ENCODE data around the gene BAG2. TPM values are rescaled to one million over a fixed set of nuclear protein-coding genes. Genes with fewer than 3 reads are reported as not detected.

BAG2 gene
- total RNA-seq, 1 donor from 2014 or later: 13.1 TPM

GRCh38 chr6:57158658-57159057 is 13.5 kb upstream of the BAG2 start:
- Mint-ChIP-seq H3K4me3 (no peak overlapping the region), H3K36me3 (ENCODE audit: low read depth) (peaks cover 34% of the 10 kb centered on the region), H3K9me3 (no peaks in the 10 kb centered on the region), H3K27me3 (no peaks in the 10 kb centered on the region), H3K27ac (peak overlapping the region; percentile 51), H3K4me1 (peaks cover 3% of the 10 kb centered on the region)
- DNase-seq: no peak
- intact Hi-C loops (cut with micrococcal nuclease): loop anchor here (1.0 to 2.0 kb wide), 2 partner anchors 10 to 14 kb away; partner anchors contain the start of gene BAG2

DNA sequence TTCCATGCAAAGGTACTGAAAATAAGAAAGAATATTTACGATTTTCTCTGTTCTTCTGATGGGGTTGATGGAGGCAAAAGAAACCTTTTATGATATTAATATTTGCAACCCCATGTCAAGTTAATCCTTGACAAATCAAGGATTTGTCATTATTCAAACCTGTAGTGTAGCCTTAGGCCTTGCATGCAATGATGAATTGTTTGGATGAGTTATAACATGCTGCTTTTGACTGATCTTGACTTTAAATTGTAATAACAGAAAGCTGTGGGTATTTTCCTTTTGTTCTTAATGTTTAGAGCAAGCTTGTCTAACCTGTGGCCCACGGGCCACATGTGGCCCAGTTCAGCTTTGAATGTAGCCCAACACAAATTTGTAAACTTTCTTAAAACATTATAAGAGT is 13.0 kb upstream of the BAG2 start:
- DNase-seq: no peak
- H3K4me3 Mint-ChIP-seq: no peak overlapping the region
- H3K27ac Mint-ChIP-seq: no peak overlapping the region
- peaks cover 34% of the 10 kb centered on the region for H3K36me3 Mint-ChIP-seq (ENCODE audit: low read depth)
- no peaks in the 10 kb centered on the region for H3K9me3 Mint-ChIP-seq
- H3K4me1 Mint-ChIP-seq: peaks cover 3% of the 10 kb centered on the region
- no peaks in the 10 kb centered on the region for H3K27me3 Mint-ChIP-seq
- intact Hi-C loops (cut with micrococcal nuclease): loop anchor here (2.0 kb wide), 1 partner anchor 14 kb away; the partner anchor contains the start of gene BAG2

- intact Hi-C loops (cut with micrococcal nuclease): no loop called here
- Mint-ChIP-seq H3K9me3 (peaks cover 4% of the 10 kb centered on the region), H3K27me3 (no peaks in the 10 kb centered on the region), H3K4me1 (peaks cover 3% of the 10 kb centered on the region), H3K27ac (no peak overlapping the region), H3K36me3 (ENCODE audit: low read depth) (peaks cover 44% of the 10 kb centered on the region), H3K4me3 (no peak overlapping the region)
- no peak for DNase-seq
Measured at GRCh38 chr6:57162028-57162427, 10.1 kb upstream of the BAG2 start.

DNA sequence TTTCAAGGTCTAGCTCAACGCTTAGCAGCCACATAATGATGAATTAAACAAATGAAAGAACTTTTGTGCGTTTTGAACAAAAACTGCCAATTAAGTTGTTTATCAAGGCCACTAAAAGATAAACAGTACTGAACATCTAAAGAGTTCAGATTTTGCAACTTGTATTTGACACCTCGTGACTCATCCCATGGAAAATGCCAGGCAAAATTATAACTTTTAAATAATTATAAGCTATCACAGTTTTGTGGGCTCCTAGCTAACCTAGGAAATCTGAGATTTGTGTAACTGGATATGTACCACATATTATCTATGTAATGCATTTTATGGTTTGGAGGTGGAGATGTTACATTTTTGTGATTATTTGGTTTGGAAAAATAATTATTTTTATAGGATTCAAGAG is 9.6 kb upstream of the BAG2 start:
- no peak overlapping the region for H3K27ac Mint-ChIP-seq
- peaks cover 4% of the 10 kb centered on the region for H3K9me3 Mint-ChIP-seq
- intact Hi-C loops (cut with micrococcal nuclease): no loop called here
- DNase-seq: no peak
- H3K27me3 Mint-ChIP-seq: no peaks in the 10 kb centered on the region
- peaks cover 42% of the 10 kb centered on the region for H3K36me3 Mint-ChIP-seq (ENCODE audit: low read depth)
- peaks cover 3% of the 10 kb centered on the region for H3K4me1 Mint-ChIP-seq
- no peak overlapping the region for H3K4me3 Mint-ChIP-seq

DNA sequence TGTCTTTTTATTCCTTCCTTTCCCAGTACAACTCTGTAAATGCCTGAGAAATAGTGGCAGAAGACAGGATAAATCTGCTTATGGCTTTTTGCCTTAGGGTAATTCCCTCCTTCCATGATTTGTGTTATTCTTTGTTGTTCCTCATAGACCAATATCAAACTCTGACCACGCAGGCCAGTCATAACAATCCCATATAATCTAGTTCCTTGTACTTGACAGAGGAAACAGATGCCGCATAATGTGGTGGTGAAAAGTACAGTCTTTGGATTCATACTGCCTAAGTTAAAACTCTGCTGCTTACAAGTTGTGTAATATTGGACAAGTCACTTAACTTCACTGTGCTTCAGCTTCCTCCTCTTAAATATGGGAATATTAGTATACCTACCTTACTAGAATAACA is 8.2 kb upstream of the BAG2 start:
- H3K4me3 Mint-ChIP-seq: no peak overlapping the region

GRCh38 chr6:57165080-57165479 is 7.0 kb upstream of the BAG2 start:
- peaks cover 4% of the 10 kb centered on the region for H3K9me3 Mint-ChIP-seq
- H3K27me3 Mint-ChIP-seq: no peaks in the 10 kb centered on the region
- DNase-seq: no peak
- intact Hi-C loops (cut with micrococcal nuclease): no loop called here
- H3K27ac Mint-ChIP-seq: no peak overlapping the region
- H3K4me1 Mint-ChIP-seq: no peaks in the 10 kb centered on the region
- no peak overlapping the region for H3K4me3 Mint-ChIP-seq
- peaks cover 40% of the 10 kb centered on the region for H3K36me3 Mint-ChIP-seq (ENCODE audit: low read depth)

More for the DNA sequence above, 8.2 kb upstream of the BAG2 start:
- H3K27ac Mint-ChIP-seq: no peak overlapping the region
- no peaks in the 10 kb centered on the region for H3K27me3 Mint-ChIP-seq
- H3K9me3 Mint-ChIP-seq: peaks cover 4% of the 10 kb centered on the region
- intact Hi-C loops (cut with micrococcal nuclease): no loop called here
- H3K36me3 Mint-ChIP-seq (ENCODE audit: low read depth): peaks cover 40% of the 10 kb centered on the region
- no peak for DNase-seq
- no peaks in the 10 kb centered on the region for H3K4me1 Mint-ChIP-seq

GRCh38 chr6:57173056-57173885 is 1.1 kb downstream of the BAG2 start:
- peaks cover 27% of the 10 kb centered on the region for H3K4me1 Mint-ChIP-seq
- intact Hi-C loops (cut with micrococcal nuclease): loop anchor here (2.0 to 5.0 kb wide), 3 partner anchors 14 to 216 kb away; partner anchors contain the start of gene BEND6
- H3K27ac Mint-ChIP-seq: peak overlapping the region; percentile 93
- H3K36me3 Mint-ChIP-seq (ENCODE audit: low read depth): peaks cover 9% of the 10 kb centered on the region
- H3K4me3 Mint-ChIP-seq: peak overlapping the region; percentile 89
- DNase-seq: peak; percentile 79
- no peaks in the 10 kb centered on the region for H3K9me3 Mint-ChIP-seq
- no peaks in the 10 kb centered on the region for H3K27me3 Mint-ChIP-seq

DNA sequence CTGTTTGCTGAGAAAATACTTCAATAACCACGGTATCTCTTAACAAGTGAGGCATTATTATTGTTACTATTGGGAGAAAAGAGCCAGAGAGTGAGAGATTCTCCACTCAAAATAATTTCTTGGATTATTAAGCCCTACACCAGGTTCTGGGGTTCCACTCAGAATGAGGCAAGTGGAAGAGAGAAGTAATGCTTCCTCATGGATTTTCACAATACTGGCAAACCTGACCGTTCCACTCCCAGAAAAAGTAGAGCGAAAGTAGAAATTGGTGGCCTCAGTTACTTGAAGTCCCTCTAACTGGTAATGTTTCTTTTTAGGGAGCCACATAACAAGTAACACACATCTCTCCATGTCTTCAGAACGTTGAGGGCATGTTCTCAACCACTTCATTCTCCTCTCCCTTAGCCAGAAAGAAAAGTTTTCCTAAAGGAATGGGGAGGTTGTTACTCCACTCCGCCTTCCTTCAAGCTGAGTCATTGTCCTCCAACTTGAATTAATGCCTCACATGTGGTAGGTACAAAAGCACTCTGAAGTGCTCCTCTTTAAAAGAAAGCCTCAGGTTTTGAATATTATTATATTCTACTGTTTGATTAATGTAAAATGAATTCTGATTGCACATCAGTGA is 1.9 kb downstream of the BAG2 start:
- Mint-ChIP-seq H3K4me1 (peaks cover 28% of the 10 kb centered on the region), H3K27me3 (no peaks in the 10 kb centered on the region), H3K36me3 (ENCODE audit: low read depth) (peaks cover 8% of the 10 kb centered on the region), H3K27ac (peak overlapping the region; percentile 93), H3K4me3 (peak overlapping the region; percentile 89), H3K9me3 (no peaks in the 10 kb centered on the region)
- intact Hi-C loops (cut with micrococcal nuclease): loop anchor here (2.0 to 5.0 kb wide), 3 partner anchors 15 to 217 kb away; partner anchors contain the start of gene BEND6
- DNase-seq: no peak

GRCh38 chr6:57174511-57174907 is 2.4 kb downstream of the BAG2 start:
- no peak overlapping the region for H3K27ac Mint-ChIP-seq
- intact Hi-C loops (cut with micrococcal nuclease): loop anchor here (5.0 kb wide), 2 partner anchors 33 to 217 kb away; partner anchors contain the start of gene BEND6
- H3K4me3 Mint-ChIP-seq: peak overlapping the region; percentile 89
- no peak for DNase-seq
- peaks cover 8% of the 10 kb centered on the region for H3K36me3 Mint-ChIP-seq (ENCODE audit: low read depth)
- no peaks in the 10 kb centered on the region for H3K9me3 Mint-ChIP-seq
- H3K27me3 Mint-ChIP-seq: no peaks in the 10 kb centered on the region
- H3K4me1 Mint-ChIP-seq: peaks cover 28% of the 10 kb centered on the region

GRCh38 chr6:57177545-57178265 is 5.6 kb downstream of the BAG2 start:
- no peak overlapping the region for H3K27ac Mint-ChIP-seq

DNA sequence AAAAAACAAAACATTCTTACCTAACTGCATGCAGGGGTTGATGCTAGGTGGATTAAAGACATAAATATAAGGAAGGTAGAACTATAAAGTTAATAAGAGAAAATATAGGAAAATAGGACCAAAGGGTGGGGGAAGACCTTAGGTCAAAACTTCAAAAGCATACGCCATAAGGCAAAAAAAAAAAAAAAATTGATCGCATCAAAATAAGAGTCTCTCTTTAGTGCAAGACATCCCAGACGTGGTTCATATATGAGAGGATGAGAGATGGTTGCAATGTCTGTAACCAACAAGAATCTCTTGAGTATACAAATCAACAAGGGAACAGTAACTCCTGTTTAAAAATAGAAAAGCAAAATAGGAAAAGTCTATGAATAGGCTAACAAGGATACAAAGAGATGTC is 8.5 kb downstream of the BAG2 start:
- Mint-ChIP-seq H3K27me3 (no peaks in the 10 kb centered on the region), H3K9me3 (no peaks in the 10 kb centered on the region), H3K36me3 (ENCODE audit: low read depth) (peaks cover 27% of the 10 kb centered on the region), H3K27ac (no peak overlapping the region), H3K4me1 (peaks cover 12% of the 10 kb centered on the region), H3K4me3 (no peak overlapping the region)
- intact Hi-C loops (cut with micrococcal nuclease): no loop called here
- no peak for DNase-seq

More at GRCh38 chr6:57177545-57178265, 5.6 kb downstream of the BAG2 start:
- no peak overlapping the region for H3K4me3 Mint-ChIP-seq
- H3K36me3 Mint-ChIP-seq (ENCODE audit: low read depth): peaks cover 15% of the 10 kb centered on the region
- no peaks in the 10 kb centered on the region for H3K27me3 Mint-ChIP-seq
- intact Hi-C loops (cut with micrococcal nuclease): no loop called here
- H3K9me3 Mint-ChIP-seq: no peaks in the 10 kb centered on the region
- DNase-seq: no peak
- H3K4me1 Mint-ChIP-seq: peaks cover 22% of the 10 kb centered on the region

- Mint-ChIP-seq H3K27me3 (no peaks in the 10 kb centered on the region), H3K27ac (no peak overlapping the region), H3K4me3 (no peak overlapping the region), H3K4me1 (peaks cover 17% of the 10 kb centered on the region), H3K36me3 (ENCODE audit: low read depth) (peaks cover 32% of the 10 kb centered on the region), H3K9me3 (no peaks in the 10 kb centered on the region)
- no peak for DNase-seq
- intact Hi-C loops (cut with micrococcal nuclease): no loop called here
Measured at GRCh38 chr6:57182017-57182432, 9.9 kb downstream of the BAG2 start.

- Mint-ChIP-seq H3K36me3 (ENCODE audit: low read depth) (peaks cover 32% of the 10 kb centered on the region), H3K4me1 (peaks cover 13% of the 10 kb centered on the region)
Measured at GRCh38 chr6:57183336-57183735, 11.2 kb downstream of the BAG2 start.

More at GRCh38 chr6:57183336-57183735, 11.2 kb downstream of the BAG2 start:
- Mint-ChIP-seq H3K9me3 (no peaks in the 10 kb centered on the region), H3K27me3 (no peaks in the 10 kb centered on the region), H3K27ac (no peak overlapping the region), H3K4me3 (no peak overlapping the region)
- no peak for DNase-seq
- intact Hi-C loops (cut with micrococcal nuclease): no loop called here
